K562 (cell line): ENCODE measurements around the gene NXT1. TPM values are rescaled to one million over a fixed set of nuclear protein-coding genes. Genes with fewer than 3 reads are reported as not detected.
A peak's percentile ranks its signal among the peaks of the same experiment; 100 is the strongest.

Experiments
- ATF3 ChIP-seq, 2 experiments: fragments of 450-650 bp in 1 of 2; sonication (generic) in 1 of 2; formaldehyde crosslinking in 1 of 2; IDR thresholded peaks in 1 of 2; conservative IDR thresholded peaks in 1 of 2; 2 replicates each; pipeline versions ENCODE4 v1.6.1 to v1.8.1; 2016 to 2023; ENCODE audit warnings: mild to moderate bottlenecking in 2 of 2, moderate library complexity in 2 of 2, inconsistent platforms in 1 of 2, missing genetic modification reagents in 1 of 2
- GMEB1 ChIP-seq: fragments of 250-450 bp; sonication (Bioruptor Pico); IDR thresholded peaks from 2 replicates; pipeline ENCODE4 v1.4.0; 2020; ENCODE audit warnings: mild to moderate bottlenecking
- HBP1 ChIP-seq: fragments of 450-650 bp; formaldehyde crosslinking; IDR thresholded peaks from 2 replicates; pipeline ENCODE4 v1.4.0; 2022; ENCODE audit warnings: missing genetic modification characterization
- HDAC6 ChIP-seq: IDR thresholded peaks from 2 replicates; pipeline ENCODE4 v1.6.1; 2012; ENCODE audit warnings: low read depth, mild to moderate bottlenecking, control low read depth, inconsistent platforms, low read length, moderate library complexity
- POU5F1 ChIP-seq: fragments of 150-350 bp; IDR thresholded peaks from 2 replicates; pipeline ENCODE4 v1.6.1; 2014; ENCODE audit warnings: borderline replicate concordance, low read length, low read depth, mild to moderate bottlenecking; ENCODE audit not compliant: partially characterized antibody
- SMAD3 ChIP-seq: fragments of 450-650 bp; formaldehyde crosslinking; conservative IDR thresholded peaks from 2 replicates; pipeline ENCODE4 v1.4.0; 2020; ENCODE audit warnings: mild to moderate bottlenecking
- TSC22D4 ChIP-seq: fragments of 450-650 bp; IDR thresholded peaks from 2 replicates; pipeline ENCODE4 v1.6.1; 2016; ENCODE audit warnings: missing genetic modification characterization, missing biosample characterization, control low read depth
- YY1 ChIP-seq, 3 experiments: IDR thresholded peaks; 2 replicates each; pipeline ENCODE4 v1.6.1; 2011; ENCODE audit warnings: low read length in 2 of 3, mild to moderate bottlenecking in 2 of 3, moderate library complexity in 2 of 3, borderline replicate concordance in 1 of 3, control low read depth in 1 of 3, low read depth in 1 of 3; ENCODE audit not compliant: insufficient read depth in 3 of 3, insufficient replicate concordance in 2 of 3, control insufficient read depth in 1 of 3, insufficient read length in 1 of 3; ENCODE audit errors: extremely low read depth in 1 of 3
- ZC3H4 ChIP-seq: sonication (generic); formaldehyde crosslinking; IDR thresholded peaks from 2 replicates; pipeline ENCODE4 v1.9.0; 2021; ENCODE audit warnings: missing genetic modification reagents, borderline replicate concordance
- ZNF174 ChIP-seq: fragments of 250-450 bp; sonication (Bioruptor Pico); IDR thresholded peaks from 2 replicates; pipeline ENCODE4 v1.4.0; 2020; ENCODE audit warnings: mild to moderate bottlenecking
- ZNF395 ChIP-seq: fragments of 200-800 bp; sonication (Bioruptor generic); IDR thresholded peaks from 2 replicates; pipeline ENCODE4 v1.6.1; 2017; ENCODE audit warnings: missing genetic modification characterization, missing compliant biosample characterization
- polyA plus RNA-seq, 8 experiments: library from polyadenylated mRNA; depleted of rRNA in 4 of 8; stranded (reverse) in 5 of 8; unstranded in 3 of 8; fragments of >200 nt; fragmentation: Nextera tagmentation in 2 of 8; fragmentation: Illumina TruSeq in 1 of 8; extraction: Ambion mirVana in 2 of 8; extraction: Trizol in 1 of 8; gene quantifications; 2 replicates each; pipeline versions ENCODE4 v1.2.1 to v1.2.3, GENCODE V29; 2011 to 2014; ENCODE audit warnings: inconsistent platforms in 1 of 8, missing spikeins in 1 of 8
- total RNA-seq, 7 experiments: library from RNA; depleted of rRNA in 6 of 7; stranded (reverse); fragments of >200 nt in 6 of 7; fragmentation: Illumina TruSeq in 2 of 7; extraction: Trizol in 2 of 7; gene quantifications; 2 replicates each; pipeline versions ENCODE4 v1.2.1 to v1.2.3, GENCODE V29; 2011 to 2021; ENCODE audit warnings: low replicate concordance in 1 of 7

The NXT1 gene
- total and polyA plus RNA-seq, 9 of the 15 experiments (the other 6 are each of a cell fraction or from before 2014, with no cell fraction given): 7.7 to 50.9 (median 35.6) TPM

- TF ChIP-seq GMEB1 (CRISPR knock-in tag) (peak; percentile 91), HDAC6 (no peak), POU5F1 (no peak), SMAD3 (CRISPR knock-in tag) (no peak), YY1 (IDR thresholded peaks at IDR 0.05; ENCODE audit: borderline replicate concordance in 1 of 3, control insufficient read depth in 1 of 3, extremely low read depth in 1 of 3, insufficient read depth in 3 of 3, insufficient read length in 1 of 3, insufficient replicate concordance in 2 of 3, low read depth in 1 of 3, low read length in 2 of 3) (peak in 2 of 3 experiments; percentile 19 to 26), TSC22D4 (no peak), ZC3H4 (CRISPR knock-in tag) (no peak), ZNF395 (CRISPR knock-in tag) (no peak), ATF3 (IDR thresholded peaks at IDR 0.05) (peak; percentile 100), ATF3 (CRISPR knock-in tag; conservative IDR thresholded peaks at IDR 0.05) (peak; percentile 100), HBP1 (CRISPR knock-in tag) (no peak), ZNF174 (CRISPR knock-in tag) (no peak)
Observed at GRCh38 chr20:23361476-23362391, 11.1 kb downstream of the NXT1 start, which contains the start of gene GZF1 (continued).
